ENCODE measurements around the gene MPRIP.

- TF ChIP-seq TAF1 (IDR thresholded peaks at IDR 0.05; ENCODE audit: low read depth, low read length) (no peak), PAX5 (IDR thresholded peaks at IDR 0.05; ENCODE audit: insufficient read depth, low read length, severe bottlenecking) (no peak)
Measured at GRCh38 chr17:17177176-17177575, 134.9 kb downstream of the MPRIP start.
